SK-N-SH treated with all-trans-retinoic acid at 6 μM for 48 hours (cell line): ENCODE measurements around the gene CAV1.

Experiments used
- BACH2 ChIP-seq: fragments of 250-450 bp; sonication (Bioruptor Pico); IDR thresholded peaks from 2 replicates; pipeline ENCODE4 v1.9.0; 2021; ENCODE audit warnings: mild to moderate bottlenecking, borderline replicate concordance
- CSRNP3 ChIP-seq: fragments of 250-450 bp; sonication (Bioruptor Pico); IDR thresholded peaks from 2 replicates; pipeline ENCODE4 v1.5.1; 2021; ENCODE audit warnings: mild to moderate bottlenecking, moderate library complexity
- ZNF70 ChIP-seq: fragments of 450-650 bp; formaldehyde crosslinking; IDR thresholded peaks from 2 replicates; pipeline ENCODE4 v1.5.0; 2020; ENCODE audit warnings: mild to moderate bottlenecking, moderate library complexity

GRCh38 chr7:116524609-116525297, at the start of gene CAV1:
- TF ChIP-seq BACH2: no peak
- TF ChIP-seq CSRNP3 (CRISPR knock-in tag): no peak
- no peak for TF ChIP-seq ZNF70 (CRISPR knock-in tag)
